Neural crest cell (in vitro differentiated cells): Measurements from ENCODE around the gene HOXC11. TPM values are rescaled to one million over a fixed set of nuclear protein-coding genes. Genes with fewer than 3 reads are reported as not detected.

ENCODE experiments used
- DNase-seq: peaks from one replicate; pipeline ENCODE4 v3.0.0; 2021; ENCODE audit warnings: low read depth, mixed read lengths, low spot score
- H3K27ac Mint-ChIP-seq: one replicate; pipeline ENCODE4 v1.8.0; 2021; ENCODE audit warnings: mild to moderate bottlenecking, mixed read lengths; ENCODE audit not compliant: unreplicated experiment
- H3K27me3 Mint-ChIP-seq: 2 replicates; pipeline ENCODE4 v1.8.0; 2021; ENCODE audit warnings: low read depth, mild to moderate bottlenecking, mixed read lengths
- H3K36me3 Mint-ChIP-seq: 2 replicates; pipeline ENCODE4 v1.8.0; 2021; ENCODE audit warnings: low read depth, mild to moderate bottlenecking, mixed read lengths
- H3K4me1 Mint-ChIP-seq: 2 replicates; pipeline ENCODE4 v1.8.0; 2021; ENCODE audit warnings: mixed read lengths
- H3K4me3 Mint-ChIP-seq: one replicate; pipeline ENCODE4 v1.8.0; 2021; ENCODE audit warnings: mild to moderate bottlenecking, mixed read lengths
- H3K9me3 Mint-ChIP-seq: 2 replicates; pipeline ENCODE4 v1.8.0; 2021; ENCODE audit warnings: mixed read lengths
- total RNA-seq: library from RNA; stranded (reverse); gene quantifications from 2 replicates; pipeline ENCODE4 v1.2.1, GENCODE V29; 2021
- TF ChIP-seq, protein P1 (sequence below): fragments of 200-600 bp; sonication (generic); conservative IDR thresholded peaks from 2 replicates; pipeline ENCODE4 v1.5.0; 2021; ENCODE audit warnings: antibody characterized with exemption, mild to moderate bottlenecking

Gene HOXC11
- total RNA-seq, 1 donor from 2014 or later: not detected

DNA sequence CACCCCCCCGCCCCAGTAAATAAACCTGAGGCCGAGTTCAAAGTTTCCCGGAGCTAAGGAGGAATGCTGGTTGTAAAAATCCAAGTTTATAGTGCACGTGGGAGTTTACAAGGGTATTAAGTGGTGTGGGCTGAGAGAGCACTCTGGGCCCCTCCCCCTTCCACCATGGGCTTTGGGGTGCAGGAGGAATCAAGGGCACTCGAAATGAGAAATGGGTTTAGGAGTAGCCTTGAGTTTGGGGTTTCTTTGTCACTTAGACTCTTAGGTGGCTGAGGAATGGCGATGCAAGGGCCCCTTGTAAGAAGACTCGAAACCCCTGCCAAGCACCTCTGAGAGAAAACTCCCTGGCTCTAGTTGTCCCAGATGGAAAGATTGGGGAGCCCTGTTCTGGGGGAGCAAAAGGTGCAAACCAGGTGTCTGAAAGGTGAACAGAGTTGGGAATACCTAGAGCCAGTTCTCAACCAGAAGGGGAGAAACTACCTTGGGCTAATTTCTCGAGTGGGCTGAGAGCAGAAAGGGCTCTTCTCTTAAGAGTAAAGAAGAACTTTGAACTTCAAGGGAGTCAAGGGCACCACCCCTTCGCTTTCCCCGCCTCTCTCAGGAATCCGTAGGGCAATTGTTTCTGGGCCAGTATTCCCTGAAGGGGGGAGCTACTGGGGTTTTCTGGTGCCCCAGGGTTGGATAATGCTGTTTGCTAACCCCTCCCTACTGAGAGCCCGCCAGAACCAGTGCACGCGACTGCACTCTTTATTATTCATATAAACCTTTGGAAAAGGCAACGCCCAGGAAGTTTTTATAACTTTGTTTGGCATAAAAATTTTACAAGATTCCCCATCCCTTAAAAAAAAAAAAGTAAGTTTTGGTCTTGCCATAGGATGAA, 5.8 kb downstream of the HOXC11 start:
- Mint-ChIP-seq H3K4me3 (no peak overlapping the region), H3K27ac (no peak overlapping the region), H3K9me3 (no peaks in the 10 kb centered on the region), H3K27me3 (peaks cover 100% of the 10 kb centered on the region), H3K4me1 (no peaks in the 10 kb centered on the region), H3K36me3 (peaks cover 5% of the 10 kb centered on the region)
- DNase-seq: no peak
- TF ChIP-seq, protein P1, sequence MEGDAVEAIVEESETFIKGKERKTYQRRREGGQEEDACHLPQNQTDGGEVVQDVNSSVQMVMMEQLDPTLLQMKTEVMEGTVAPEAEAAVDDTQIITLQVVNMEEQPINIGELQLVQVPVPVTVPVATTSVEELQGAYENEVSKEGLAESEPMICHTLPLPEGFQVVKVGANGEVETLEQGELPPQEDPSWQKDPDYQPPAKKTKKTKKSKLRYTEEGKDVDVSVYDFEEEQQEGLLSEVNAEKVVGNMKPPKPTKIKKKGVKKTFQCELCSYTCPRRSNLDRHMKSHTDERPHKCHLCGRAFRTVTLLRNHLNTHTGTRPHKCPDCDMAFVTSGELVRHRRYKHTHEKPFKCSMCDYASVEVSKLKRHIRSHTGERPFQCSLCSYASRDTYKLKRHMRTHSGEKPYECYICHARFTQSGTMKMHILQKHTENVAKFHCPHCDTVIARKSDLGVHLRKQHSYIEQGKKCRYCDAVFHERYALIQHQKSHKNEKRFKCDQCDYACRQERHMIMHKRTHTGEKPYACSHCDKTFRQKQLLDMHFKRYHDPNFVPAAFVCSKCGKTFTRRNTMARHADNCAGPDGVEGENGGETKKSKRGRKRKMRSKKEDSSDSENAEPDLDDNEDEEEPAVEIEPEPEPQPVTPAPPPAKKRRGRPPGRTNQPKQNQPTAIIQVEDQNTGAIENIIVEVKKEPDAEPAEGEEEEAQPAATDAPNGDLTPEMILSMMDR: no peak

DNA sequence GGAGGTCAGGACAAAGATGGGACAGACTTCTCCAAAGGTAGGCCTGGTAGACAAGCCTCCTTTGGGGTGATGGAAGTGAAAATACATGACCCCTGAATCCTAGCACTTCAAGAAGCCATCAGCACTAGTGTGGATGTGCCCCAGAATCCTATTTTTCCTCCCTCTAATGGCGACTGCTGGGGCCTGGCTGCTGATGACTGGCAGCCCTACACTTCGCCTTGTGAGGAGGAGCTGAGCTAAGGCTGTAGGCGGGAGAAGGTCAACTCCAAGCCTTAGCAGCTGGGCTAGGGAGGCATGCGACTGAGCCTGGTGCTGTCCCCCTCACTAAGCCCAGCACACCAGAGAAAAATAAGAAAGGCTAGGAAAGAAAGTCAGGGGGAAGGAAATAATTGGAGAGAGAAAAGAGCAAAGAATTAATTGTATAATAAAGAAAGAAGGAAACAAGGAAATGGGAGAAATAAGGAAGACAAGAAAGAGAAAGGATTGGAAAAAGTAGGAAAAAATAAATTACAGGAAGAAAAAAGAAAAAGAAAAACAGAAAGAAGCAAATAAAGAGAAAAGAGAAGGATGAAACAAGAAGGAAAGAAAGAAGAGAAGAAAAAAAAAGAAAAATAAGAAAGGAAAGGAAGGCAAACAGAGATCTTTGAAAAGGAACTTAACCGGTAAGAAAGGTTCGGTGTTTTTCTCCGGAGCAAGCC, 7.3 kb downstream of the HOXC11 start:
- TF ChIP-seq, protein P1: no peak
- DNase-seq: no peak
- no peaks in the 10 kb centered on the region for H3K4me1 Mint-ChIP-seq
- no peak overlapping the region for H3K4me3 Mint-ChIP-seq
- no peak overlapping the region for H3K27ac Mint-ChIP-seq
- H3K27me3 Mint-ChIP-seq: peaks cover 100% of the 10 kb centered on the region
- peaks cover 5% of the 10 kb centered on the region for H3K36me3 Mint-ChIP-seq
- no peaks in the 10 kb centered on the region for H3K9me3 Mint-ChIP-seq

DNA sequence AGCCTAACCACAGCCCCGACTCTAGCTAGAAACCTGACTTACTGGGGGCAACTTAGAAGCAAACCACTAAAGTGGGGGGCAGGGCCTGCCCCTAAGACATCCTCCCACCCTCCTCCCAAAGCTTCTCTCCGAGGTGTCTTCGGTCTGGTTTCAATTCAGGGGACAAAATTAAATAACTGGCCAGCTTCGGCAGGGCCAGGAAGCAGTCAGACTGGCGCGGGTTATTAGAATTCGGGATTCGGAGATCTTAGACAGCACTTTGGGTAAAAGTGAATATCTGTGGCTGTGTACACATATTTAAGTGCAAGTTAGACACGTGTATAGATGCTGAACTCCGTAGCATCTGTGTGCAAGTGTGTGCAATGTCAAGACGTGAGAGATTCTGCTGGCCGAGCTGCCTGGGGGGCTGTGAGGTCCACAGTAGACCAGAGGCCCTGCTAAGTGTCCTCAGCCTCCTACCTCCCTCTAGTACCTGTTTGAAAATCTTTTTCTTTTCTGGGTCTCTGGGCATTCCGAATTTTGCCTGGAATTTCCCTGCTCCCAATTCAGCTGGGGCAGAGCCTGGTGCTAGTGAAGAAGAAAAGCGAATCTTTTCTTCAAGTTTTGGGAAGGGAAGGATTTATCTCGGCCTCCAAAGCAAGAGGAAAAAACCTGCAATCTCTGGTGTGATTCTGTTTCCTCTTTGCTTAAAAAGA, 8.0 kb downstream of the HOXC11 start:
- no peaks in the 10 kb centered on the region for H3K4me1 Mint-ChIP-seq
- no peak overlapping the region for H3K4me3 Mint-ChIP-seq
- peaks cover 3% of the 10 kb centered on the region for H3K36me3 Mint-ChIP-seq

DNA sequence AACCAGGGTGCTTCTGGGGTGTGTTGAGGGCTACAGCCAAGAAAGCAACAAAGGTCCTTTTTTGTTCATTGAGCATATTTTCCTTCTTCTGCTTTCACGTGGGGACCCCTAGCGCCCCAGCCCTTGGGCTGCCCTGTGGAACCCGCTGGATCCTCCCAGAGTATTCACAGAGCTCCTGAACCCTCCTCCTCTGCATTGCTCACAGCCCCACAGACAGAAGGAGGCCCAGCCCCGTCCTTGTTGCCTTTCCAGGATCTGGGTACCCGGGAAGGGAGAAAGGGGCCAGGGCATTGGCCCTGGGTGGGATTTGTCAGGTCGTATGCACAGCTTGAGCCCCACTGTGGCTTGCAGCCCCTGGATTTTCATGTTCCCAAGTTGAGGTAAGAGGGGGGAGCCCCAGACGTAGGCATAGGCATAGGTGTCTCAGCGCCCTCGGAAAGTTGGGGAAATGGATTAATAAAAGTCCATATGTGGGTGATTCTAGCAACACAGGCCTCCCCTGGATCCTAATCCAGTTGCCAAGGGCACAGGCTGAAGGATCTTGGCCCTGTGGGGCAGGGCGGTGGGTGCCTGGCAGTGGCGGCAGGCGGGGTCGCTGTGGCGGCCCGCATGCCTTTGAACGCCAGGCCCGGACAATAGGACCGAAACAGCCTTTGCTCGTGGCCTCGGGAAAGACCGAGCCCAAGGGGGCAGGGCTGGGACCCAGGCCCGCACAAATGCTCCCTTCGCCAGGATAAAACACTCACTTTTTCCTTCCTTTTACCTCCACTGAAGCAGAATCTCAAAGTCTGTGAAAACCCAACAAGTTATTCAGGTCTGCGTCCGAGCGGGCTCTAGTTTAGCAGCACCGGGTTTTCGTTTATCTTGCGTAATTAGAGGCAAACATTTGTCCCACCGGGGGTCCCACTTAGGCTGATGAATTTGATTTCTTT, 9.0 kb downstream of the HOXC11 start:
- Mint-ChIP-seq H3K4me3 (no peak overlapping the region), H3K27ac (no peak overlapping the region), H3K27me3 (peaks cover 100% of the 10 kb centered on the region), H3K9me3 (no peaks in the 10 kb centered on the region), H3K4me1 (no peaks in the 10 kb centered on the region), H3K36me3 (peaks cover 3% of the 10 kb centered on the region)
- no peak for DNase-seq
- TF ChIP-seq, protein P1: no peak

More for the DNA sequence above, 8.0 kb downstream of the HOXC11 start:
- no peak for DNase-seq
- no peak overlapping the region for H3K27ac Mint-ChIP-seq
- no peaks in the 10 kb centered on the region for H3K9me3 Mint-ChIP-seq
- TF ChIP-seq, protein P1: no peak
- H3K27me3 Mint-ChIP-seq: peaks cover 100% of the 10 kb centered on the region
